ENCODE results near the gene WDR26. TPM values are rescaled to one million over a fixed set of nuclear protein-coding genes. Genes with fewer than 3 reads are reported as not detected.

WDR26 gene
- total and polyA plus RNA-seq, 2 of the 4 experiments (the other 2 are of a cell fraction): 23.8 to 46.4 TPM

- no peak overlapping the region for H3K56ac ChIP-seq (ENCODE audit: extremely low read depth, insufficient read depth, low read length)
- H3K4me3 ChIP-seq (ENCODE audit: insufficient read depth, low read depth, low read length): no peak overlapping the region
- H3K9me3 ChIP-seq (ENCODE audit: control insufficient read depth, insufficient read depth, low read length): no peaks in the 10 kb centered on the region
- H2BK20ac ChIP-seq (ENCODE audit: low read depth, low read length): no peak overlapping the region
- H3K79me1 ChIP-seq (ENCODE audit: low read depth in 1 of 2, low read length in 2 of 2): peaks cover 13 to 25% of the 10 kb centered on the region in 2 experiments; a peak in 3 of 4 replicates
- H2BK15ac ChIP-seq (ENCODE audit: low read depth, low read length): no peak overlapping the region
- no peak overlapping the region for H2BK120ac ChIP-seq (ENCODE audit: low read depth, low read length)
- no peak overlapping the region for H3K4ac ChIP-seq (ENCODE audit: low read depth, low read length)
- no peak overlapping the region for H2AK9ac ChIP-seq (replicated peaks; ENCODE audit: low read depth, low read length, poor library complexity)
- H3K23ac ChIP-seq (ENCODE audit: low read depth, low read length): no peak overlapping the region
- dilution Hi-C loops (cut with HindIII; ENCODE audit: low sequenced_read_pairs, unreplicated experiment) (no loop called here), intact Hi-C loops (cut with micrococcal nuclease) (loop anchor here (5.0 kb wide), 1 partner anchor 34 kb away; no protein-coding TSS in a partner anchor), in situ Hi-C loops (cut with MboI; ENCODE audit: low sequenced_read_pairs) (no loop called here)
- no peak overlapping the region for H4K5ac ChIP-seq (ENCODE audit: low read depth, low read length)
- H3K9me1 ChIP-seq (ENCODE audit: insufficient read depth, low read length): no peaks in the 10 kb centered on the region
- WGBS, 2 experiments (ENCODE audit: extremely low coverage in 2 of 2, insufficient read length in 1 of 2): no CpG with 5 or more reads among the region's 3 CpGs
- H2AK5ac ChIP-seq (ENCODE audit: low read depth, low read length): no peak overlapping the region
- peaks cover 8% of the 10 kb centered on the region; the same call in 1 of the 2 replicates for H4K20me1 ChIP-seq (ENCODE audit: insufficient read depth, low read length)
- DNase-seq (no peak), ATAC-seq (ENCODE audit: low read depth) (no peak)
- no peaks in the 10 kb centered on the region for H3K4me1 ChIP-seq (ENCODE audit: control insufficient read depth, insufficient read depth, low read length)
- TF ChIP-seq MXI1 (IDR thresholded peaks at IDR 0.05; ENCODE audit: borderline replicate concordance, low read depth, low read length): no peak
- TF ChIP-seq CHD1 (IDR thresholded peaks at IDR 0.05; ENCODE audit: low read depth, low read length): no peak
- TF ChIP-seq SMC3 (IDR thresholded peaks at IDR 0.05; ENCODE audit: low read depth, low read length): no peak
- TF ChIP-seq CEBPB (IDR thresholded peaks at IDR 0.05; ENCODE audit: low read depth, low read length): no peak
- no peak for TF ChIP-seq USF2 (IDR thresholded peaks at IDR 0.05; ENCODE audit: low read depth, low read length)
- no peak for TF ChIP-seq MAZ (IDR thresholded peaks at IDR 0.05; ENCODE audit: borderline replicate concordance, low read depth, low read length)
- no peak for TF ChIP-seq RCOR1 (IDR thresholded peaks at IDR 0.05; ENCODE audit: insufficient replicate concordance, low read length)
- TF ChIP-seq BHLHE40 (IDR thresholded peaks at IDR 0.05; ENCODE audit: low read depth, low read length): no peak
- TF ChIP-seq RAD21 (IDR thresholded peaks at IDR 0.05; ENCODE audit: low read length): no peak
- no peak for TF ChIP-seq NFE2L2 (IDR thresholded peaks at IDR 0.05; ENCODE audit: low read depth, low read length)
- no peak for TF ChIP-seq FOS (IDR thresholded peaks at IDR 0.05; ENCODE audit: low read depth, low read length)
- TF ChIP-seq POLR2A (IDR thresholded peaks at IDR 0.05; ENCODE audit: low read depth, low read length): no peak
- no peak for TF ChIP-seq RFX5 (IDR thresholded peaks at IDR 0.05; ENCODE audit: low read depth, low read length)
- TF ChIP-seq, protein P1, sequence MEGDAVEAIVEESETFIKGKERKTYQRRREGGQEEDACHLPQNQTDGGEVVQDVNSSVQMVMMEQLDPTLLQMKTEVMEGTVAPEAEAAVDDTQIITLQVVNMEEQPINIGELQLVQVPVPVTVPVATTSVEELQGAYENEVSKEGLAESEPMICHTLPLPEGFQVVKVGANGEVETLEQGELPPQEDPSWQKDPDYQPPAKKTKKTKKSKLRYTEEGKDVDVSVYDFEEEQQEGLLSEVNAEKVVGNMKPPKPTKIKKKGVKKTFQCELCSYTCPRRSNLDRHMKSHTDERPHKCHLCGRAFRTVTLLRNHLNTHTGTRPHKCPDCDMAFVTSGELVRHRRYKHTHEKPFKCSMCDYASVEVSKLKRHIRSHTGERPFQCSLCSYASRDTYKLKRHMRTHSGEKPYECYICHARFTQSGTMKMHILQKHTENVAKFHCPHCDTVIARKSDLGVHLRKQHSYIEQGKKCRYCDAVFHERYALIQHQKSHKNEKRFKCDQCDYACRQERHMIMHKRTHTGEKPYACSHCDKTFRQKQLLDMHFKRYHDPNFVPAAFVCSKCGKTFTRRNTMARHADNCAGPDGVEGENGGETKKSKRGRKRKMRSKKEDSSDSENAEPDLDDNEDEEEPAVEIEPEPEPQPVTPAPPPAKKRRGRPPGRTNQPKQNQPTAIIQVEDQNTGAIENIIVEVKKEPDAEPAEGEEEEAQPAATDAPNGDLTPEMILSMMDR (conservative IDR thresholded peaks at IDR 0.05; ENCODE audit: low read depth, low read length): no peak
- no peak overlapping the region for H3K14ac ChIP-seq (replicated peaks; ENCODE audit: low read depth, low read length)
- POLR2A ChIA-PET (ENCODE audit: unreplicated experiment): no interaction called here
- no peak overlapping the region for H2AFZ ChIP-seq (replicated peaks; ENCODE audit: low read length, poor library complexity)
- peak overlapping the region; percentile 42 for H2BK5ac ChIP-seq (ENCODE audit: low read depth, low read length, poor library complexity, severe bottlenecking)
- H4K91ac ChIP-seq (ENCODE audit: insufficient read depth, low read depth, low read length): no peak overlapping the region
- H4K8ac ChIP-seq (ENCODE audit: low read depth in 2 of 2, low read length in 2 of 2): no peak overlapping the region
- no peak overlapping the region for H3K4me2 ChIP-seq (ENCODE audit: low read depth, low read length)
- CTCF ChIA-PET: no interaction called here
- no TSS peak for BruUV-seq (replicated peaks)
- no peak overlapping the region for H3K9ac ChIP-seq (ENCODE audit: low read depth, low read length)
- no peaks in the 10 kb centered on the region for H3K27me3 ChIP-seq (ENCODE audit: control insufficient read depth, insufficient read depth, low read length)
- no peak overlapping the region for H3K27ac ChIP-seq (ENCODE audit: insufficient read depth, low read length)
- no peak overlapping the region for H3K18ac ChIP-seq (ENCODE audit: low read depth, low read length)
- H3K36me3 ChIP-seq (ENCODE audit: control insufficient read depth, insufficient read depth, low read length): peaks cover 51% of the 10 kb centered on the region
These were observed 41.3 kb downstream of the WDR26 start for GRCh38 chr1:224393294-224393693.
